SK-N-SH (cell line): Measurements from ENCODE around the gene TSPYL1. TPM values are rescaled to one million over a fixed set of nuclear protein-coding genes. Genes with fewer than 3 reads are reported as not detected.

ENCODE experiments used
- CTCF ChIA-PET: fragments of 300-600, 350-600 bp; formaldehyde crosslinking; extraction: SDS; loops from one replicate; lab custom pipeline; 2021; lab: Yijun Ruan, JAX
- POLR2A ChIA-PET: fragments of 350-600 bp; sonication (Branson Sonifier 250); formaldehyde crosslinking; extraction: SDS; loops from one replicate; lab custom pipeline; 2020; ENCODE audit warnings: antibody characterized with exemption, inconsistent platforms; lab: Yijun Ruan, JAX
- DNase-seq: peaks from one replicate; pipeline ENCODE4 v3.0.0; 2012
- H2AFZ ChIP-seq: fragments of 200-600 bp; sonication (generic); 2 replicates; pipeline ENCODE4 v1.8.1; 2016; ENCODE audit warnings: antibody characterized with exemption, mild to moderate bottlenecking, low read depth
- H3F3A ChIP-seq: fragments of 200-600 bp; sonication (generic); replicated peaks from 2 replicates; pipeline ENCODE3; 2016; ENCODE audit warnings: antibody characterized with exemption, mild to moderate bottlenecking; ENCODE audit not compliant: insufficient read depth
- H3K27ac ChIP-seq, 2 experiments: fragments of 200-500 bp in 1 of 2; fragments of 200-600 bp in 1 of 2; sonication (Bioruptor generic) in 1 of 2; sonication (generic), shearing (Covaris generic) in 1 of 2; 2 replicates each; pipeline versions ENCODE4 v1.5.1 to v1.6.1; 2014 to 2016; ENCODE audit warnings: low read depth in 2 of 2, inconsistent platforms in 1 of 2, low read length in 1 of 2, mild to moderate bottlenecking in 1 of 2, mixed read lengths in 1 of 2
- H3K27me3 ChIP-seq: fragments of 200-600 bp; sonication (generic), shearing (Covaris generic); 2 replicates; pipeline ENCODE4 v1.6.1; 2016; ENCODE audit warnings: mixed run types; ENCODE audit not compliant: insufficient read depth
- H3K36me3 ChIP-seq, 2 experiments: fragments of 200-500 bp in 1 of 2; fragments of 200-600 bp in 1 of 2; sonication (Bioruptor generic) in 1 of 2; sonication (generic) in 1 of 2; replicated peaks in 1 of 2; 2 replicates each; pipeline versions ENCODE3 to v1.5.1; 2014 to 2016; ENCODE audit warnings: low read length in 1 of 2, mild to moderate bottlenecking in 1 of 2; ENCODE audit not compliant: insufficient read depth in 2 of 2, control insufficient read depth in 1 of 2
- H3K4me1 ChIP-seq, 2 experiments: fragments of 200-500 bp in 1 of 2; fragments of 200-600 bp in 1 of 2; sonication (Bioruptor generic) in 1 of 2; sonication (generic), shearing (Covaris generic) in 1 of 2; 2 replicates each; pipeline versions ENCODE4 v1.5.1 to v1.6.1; 2014 to 2016; ENCODE audit warnings: low read depth in 1 of 2, low read length in 1 of 2, mixed run types in 1 of 2; ENCODE audit not compliant: insufficient read depth in 2 of 2, control insufficient read depth in 1 of 2
- H3K4me2 ChIP-seq: fragments of 200-600 bp; sonication (generic), shearing (Covaris generic); 2 replicates; pipeline ENCODE4 v1.6.1; 2017; ENCODE audit warnings: mixed run types
- H3K4me3 ChIP-seq, 2 experiments: fragments of 200-500 bp in 1 of 2; fragments of 200-600 bp in 1 of 2; sonication (Bioruptor generic) in 1 of 2; sonication (generic), shearing (Covaris generic) in 1 of 2; 2 replicates each; pipeline versions ENCODE4 v1.5.1 to v1.8.1; 2014 to 2016; ENCODE audit warnings: low read depth in 2 of 2, inconsistent platforms in 1 of 2, low read length in 1 of 2, mild to moderate bottlenecking in 1 of 2, mixed read lengths in 1 of 2, moderate library complexity in 1 of 2
- H3K79me2 ChIP-seq: fragments of 200-600 bp; sonication (generic); 2 replicates; pipeline ENCODE4 v1.8.1; 2017; ENCODE audit warnings: mild to moderate bottlenecking; ENCODE audit not compliant: insufficient read depth
- H3K9ac ChIP-seq: fragments of 200-600 bp; sonication (generic); 2 replicates; pipeline ENCODE4 v1.6.1; 2017; ENCODE audit warnings: mixed run types
- H3K9me2 ChIP-seq: fragments of 200-600 bp; sonication (generic); 2 replicates; pipeline ENCODE4 v1.6.1; 2017; ENCODE audit warnings: mixed run types
- H3K9me3 ChIP-seq: fragments of 200-600 bp; sonication (generic); 2 replicates; pipeline ENCODE4 v1.6.1; 2017; ENCODE audit warnings: mixed run types, mild to moderate bottlenecking, moderate library complexity
- H4K20me1 ChIP-seq: fragments of 200-600 bp; sonication (generic); 2 replicates; pipeline ENCODE4 v1.6.1; 2017; ENCODE audit warnings: mild to moderate bottlenecking, mixed run types; ENCODE audit not compliant: insufficient read depth
- CHD2 ChIP-seq: fragments of 150-350 bp; IDR thresholded peaks from 2 replicates; pipeline ENCODE4 v1.6.1; 2018; ENCODE audit warnings: low read length; ENCODE audit not compliant: partially characterized antibody
- FOXM1 ChIP-seq: IDR thresholded peaks from 2 replicates; pipeline ENCODE4 v1.4.0; 2012; ENCODE audit warnings: low read depth, mild to moderate bottlenecking
- NRF1 ChIP-seq: IDR thresholded peaks from 2 replicates; pipeline ENCODE4 v1.6.1; 2012; ENCODE audit warnings: low read depth, mild to moderate bottlenecking, low read length
- POLR2AphosphoS5 ChIP-seq: IDR thresholded peaks from 2 replicates; pipeline ENCODE4 v1.6.1; 2012; ENCODE audit warnings: low read depth, low read length
- RAD21 ChIP-seq: IDR thresholded peaks from 2 replicates; pipeline ENCODE4 v1.6.1; 2012; ENCODE audit warnings: mild to moderate bottlenecking, low read length
- RCOR1 ChIP-seq: fragments of 150-350 bp; IDR thresholded peaks from 2 replicates; pipeline ENCODE4 v1.6.1; 2017; ENCODE audit warnings: antibody characterized with exemption, low read length
- RXRA ChIP-seq: IDR thresholded peaks from 2 replicates; pipeline ENCODE4 v1.4.0; 2012; ENCODE audit warnings: low read depth, mild to moderate bottlenecking, borderline replicate concordance
- SIN3A ChIP-seq: IDR thresholded peaks from 2 replicates; pipeline ENCODE4 v1.6.1; 2012; ENCODE audit warnings: low read depth, mild to moderate bottlenecking, low read length, moderate library complexity, borderline replicate concordance
- SMC3 ChIP-seq: IDR thresholded peaks from 2 replicates; pipeline ENCODE4 v1.6.1; 2012; ENCODE audit warnings: low read depth, low read length, improper control_type of control experiment
- TAF1 ChIP-seq: IDR thresholded peaks from 2 replicates; pipeline ENCODE4 v1.6.1; 2012; ENCODE audit warnings: low read depth, mild to moderate bottlenecking, low read length, moderate library complexity, borderline replicate concordance
- TEAD4 ChIP-seq: IDR thresholded peaks from 2 replicates; pipeline ENCODE4 v1.4.0; 2012; ENCODE audit warnings: mild to moderate bottlenecking, borderline replicate concordance; ENCODE audit not compliant: insufficient read depth
- WGBS: methylation state at CpG from one replicate; pipeline ENCODE4 v1.1.6; 2017; ENCODE audit warnings: low lambda C conversion rate; 5-methylcytosine and 5-hydroxymethylcytosine counted together
- polyA plus RNA-seq, 3 experiments: library from polyadenylated mRNA; depleted of rRNA; stranded (reverse); fragments of >200 nt; gene quantifications; 2 replicates each; pipeline ENCODE4 v1.2.3, GENCODE V29; 2012
- TF ChIP-seq, protein P1 (sequence below): fragments of 200-600 bp; sonication (generic); IDR thresholded peaks from 2 replicates; pipeline ENCODE4 v1.6.1; 2017; ENCODE audit warnings: antibody characterized with exemption, mild to moderate bottlenecking, moderate library complexity
- TF ChIP-seq, protein P2 (sequence below): IDR thresholded peaks from 2 replicates; pipeline ENCODE4 v1.4.0; 2012; ENCODE audit warnings: low read depth, borderline replicate concordance
- TF ChIP-seq, protein P3 (sequence below): IDR thresholded peaks from 2 replicates; pipeline ENCODE4 v1.4.0; 2012; ENCODE audit warnings: low read depth, borderline replicate concordance
- TF ChIP-seq, protein P4 (sequence below): IDR thresholded peaks from 2 replicates; pipeline ENCODE4; 2012
- TF ChIP-seq, protein P5 (sequence below): fragments of 150-350 bp; IDR thresholded peaks from 2 replicates; pipeline ENCODE4 v1.6.1; 2017; ENCODE audit warnings: antibody characterized with exemption, low read length, low read depth, borderline replicate concordance

The TSPYL1 gene
- polyA plus RNA-seq, 1 of the 3 experiments (the other 2 are of a cell fraction), result 27.9 TPM

DNA sequence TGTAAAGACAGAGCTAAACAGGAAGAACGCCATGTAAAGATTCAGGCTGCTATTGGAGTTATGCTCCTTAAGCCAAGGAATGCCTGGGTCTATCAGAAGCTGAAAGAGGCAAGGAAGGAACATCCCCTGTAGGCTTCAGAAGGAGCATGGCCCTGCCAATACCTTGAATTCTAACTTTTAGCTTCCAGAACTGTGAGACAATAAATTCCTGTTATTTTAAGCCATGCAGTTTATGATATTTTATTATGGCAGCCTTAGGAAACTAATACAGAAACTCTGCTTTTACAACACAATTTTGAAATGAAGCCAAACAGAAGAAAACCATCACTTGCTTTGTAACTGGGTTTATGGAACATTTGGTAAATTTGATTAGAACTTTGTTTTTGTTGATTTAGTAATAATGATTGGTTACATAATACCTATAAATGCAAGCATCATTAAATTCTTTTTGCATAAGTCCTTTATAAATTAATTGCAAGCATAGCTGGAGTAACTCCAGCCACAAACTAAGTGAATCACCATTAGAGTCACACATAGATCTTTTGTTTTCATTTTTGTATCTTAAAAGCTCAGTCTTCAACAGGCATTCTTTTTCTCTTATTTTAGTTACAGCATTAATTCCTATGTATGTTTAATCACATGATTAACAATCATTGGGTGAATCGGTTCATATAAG, 33.5 kb upstream of the TSPYL1 start (continued):
- TF ChIP-seq, protein P1, sequence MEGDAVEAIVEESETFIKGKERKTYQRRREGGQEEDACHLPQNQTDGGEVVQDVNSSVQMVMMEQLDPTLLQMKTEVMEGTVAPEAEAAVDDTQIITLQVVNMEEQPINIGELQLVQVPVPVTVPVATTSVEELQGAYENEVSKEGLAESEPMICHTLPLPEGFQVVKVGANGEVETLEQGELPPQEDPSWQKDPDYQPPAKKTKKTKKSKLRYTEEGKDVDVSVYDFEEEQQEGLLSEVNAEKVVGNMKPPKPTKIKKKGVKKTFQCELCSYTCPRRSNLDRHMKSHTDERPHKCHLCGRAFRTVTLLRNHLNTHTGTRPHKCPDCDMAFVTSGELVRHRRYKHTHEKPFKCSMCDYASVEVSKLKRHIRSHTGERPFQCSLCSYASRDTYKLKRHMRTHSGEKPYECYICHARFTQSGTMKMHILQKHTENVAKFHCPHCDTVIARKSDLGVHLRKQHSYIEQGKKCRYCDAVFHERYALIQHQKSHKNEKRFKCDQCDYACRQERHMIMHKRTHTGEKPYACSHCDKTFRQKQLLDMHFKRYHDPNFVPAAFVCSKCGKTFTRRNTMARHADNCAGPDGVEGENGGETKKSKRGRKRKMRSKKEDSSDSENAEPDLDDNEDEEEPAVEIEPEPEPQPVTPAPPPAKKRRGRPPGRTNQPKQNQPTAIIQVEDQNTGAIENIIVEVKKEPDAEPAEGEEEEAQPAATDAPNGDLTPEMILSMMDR, result no peak
- TF ChIP-seq, protein P2, sequence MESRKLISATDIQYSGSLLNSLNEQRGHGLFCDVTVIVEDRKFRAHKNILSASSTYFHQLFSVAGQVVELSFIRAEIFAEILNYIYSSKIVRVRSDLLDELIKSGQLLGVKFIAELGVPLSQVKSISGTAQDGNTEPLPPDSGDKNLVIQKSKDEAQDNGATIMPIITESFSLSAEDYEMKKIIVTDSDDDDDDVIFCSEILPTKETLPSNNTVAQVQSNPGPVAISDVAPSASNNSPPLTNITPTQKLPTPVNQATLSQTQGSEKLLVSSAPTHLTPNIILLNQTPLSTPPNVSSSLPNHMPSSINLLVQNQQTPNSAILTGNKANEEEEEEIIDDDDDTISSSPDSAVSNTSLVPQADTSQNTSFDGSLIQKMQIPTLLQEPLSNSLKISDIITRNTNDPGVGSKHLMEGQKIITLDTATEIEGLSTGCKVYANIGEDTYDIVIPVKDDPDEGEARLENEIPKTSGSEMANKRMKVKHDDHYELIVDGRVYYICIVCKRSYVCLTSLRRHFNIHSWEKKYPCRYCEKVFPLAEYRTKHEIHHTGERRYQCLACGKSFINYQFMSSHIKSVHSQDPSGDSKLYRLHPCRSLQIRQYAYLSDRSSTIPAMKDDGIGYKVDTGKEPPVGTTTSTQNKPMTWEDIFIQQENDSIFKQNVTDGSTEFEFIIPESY, result no peak
- TF ChIP-seq, protein P3, sequence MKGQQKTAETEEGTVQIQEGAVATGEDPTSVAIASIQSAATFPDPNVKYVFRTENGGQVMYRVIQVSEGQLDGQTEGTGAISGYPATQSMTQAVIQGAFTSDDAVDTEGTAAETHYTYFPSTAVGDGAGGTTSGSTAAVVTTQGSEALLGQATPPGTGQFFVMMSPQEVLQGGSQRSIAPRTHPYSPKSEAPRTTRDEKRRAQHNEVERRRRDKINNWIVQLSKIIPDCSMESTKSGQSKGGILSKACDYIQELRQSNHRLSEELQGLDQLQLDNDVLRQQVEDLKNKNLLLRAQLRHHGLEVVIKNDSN, result no peak
- TF ChIP-seq RXRA, result no peak
- no peak for TF ChIP-seq RAD21

DNA sequence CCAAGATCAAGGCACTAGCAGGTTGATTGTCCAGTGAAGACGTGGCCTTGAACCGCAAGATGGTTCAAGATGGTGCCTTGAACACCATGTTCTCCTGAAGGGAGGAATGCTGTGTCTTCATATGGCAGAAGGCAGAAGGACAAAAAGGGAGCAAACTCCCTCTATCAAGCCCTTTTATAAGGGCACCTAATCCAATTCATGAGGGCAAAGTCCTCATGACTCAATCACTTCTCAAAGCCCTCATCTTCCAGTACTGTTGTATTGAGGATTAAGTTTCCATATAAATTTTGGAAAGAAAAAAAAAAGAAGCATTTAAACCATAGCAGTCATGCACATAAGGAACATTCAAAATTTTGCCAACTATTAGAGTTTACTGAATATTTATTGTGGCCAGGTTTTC, 29.9 kb upstream of the TSPYL1 start:
- ChIA-PET POLR2A (no interaction called here), CTCF (no interaction called here)
- no peaks in the 10 kb centered on the region for H4K20me1 ChIP-seq
- no peak overlapping the region for H3K4me2 ChIP-seq
- no peaks in the 10 kb centered on the region for H3K36me3 ChIP-seq
- no peak overlapping the region for H2AFZ ChIP-seq
- H3K9me2 ChIP-seq, result no peaks in the 10 kb centered on the region
- H3F3A ChIP-seq, result no peaks in the 10 kb centered on the region
- no peak overlapping the region for H3K4me3 ChIP-seq
- H3K9ac ChIP-seq, result no peak overlapping the region
- peaks cover 0 to 12% of the 10 kb centered on the region in 2 experiments; a peak in 1 of 4 replicates for H3K4me1 ChIP-seq
- no peaks in the 10 kb centered on the region for H3K9me3 ChIP-seq
- 50% methylated on average over 2 of the region's 2 CpGs for WGBS
- DNase-seq, result no peak
- H3K27me3 ChIP-seq, result no peaks in the 10 kb centered on the region
- no peak for TF ChIP-seq RXRA
- no peak for TF ChIP-seq SMC3
- no peak for TF ChIP-seq RCOR1
- no peaks in the 10 kb centered on the region for H3K79me2 ChIP-seq
- H3K27ac ChIP-seq, result no peak overlapping the region

DNA sequence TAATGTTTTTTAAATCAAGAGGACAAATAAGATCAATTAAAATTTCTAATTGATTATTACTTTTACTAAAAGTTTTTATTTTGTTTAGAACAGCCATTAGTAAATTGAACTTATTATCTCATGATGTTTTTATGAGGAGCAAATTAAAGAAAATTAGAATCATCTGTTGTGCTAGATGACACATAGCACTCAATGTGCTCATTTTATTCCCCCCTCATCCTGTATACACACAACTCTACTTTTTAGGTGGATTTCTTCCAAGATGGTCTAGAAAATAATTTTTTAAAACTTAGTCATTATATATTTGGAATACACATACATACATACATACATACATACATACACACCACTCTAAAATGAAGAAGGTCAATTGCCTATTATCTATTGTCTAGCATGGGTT, 29.3 kb upstream of the TSPYL1 start:
- no peak for DNase-seq
- no peak overlapping the region for H3K4me3 ChIP-seq
- peaks cover 0 to 10% of the 10 kb centered on the region in 2 experiments; a peak in 1 of 4 replicates for H3K4me1 ChIP-seq
- CTCF ChIA-PET, result no interaction called here
- no peaks in the 10 kb centered on the region for H4K20me1 ChIP-seq
- H3K27ac ChIP-seq, result no peak overlapping the region
- no peak overlapping the region for H2AFZ ChIP-seq
- no peak overlapping the region for H3K4me2 ChIP-seq
- no peaks in the 10 kb centered on the region for H3K36me3 ChIP-seq
- no peaks in the 10 kb centered on the region for H3K79me2 ChIP-seq
- H3K27me3 ChIP-seq, result no peaks in the 10 kb centered on the region
- POLR2A ChIA-PET, result no interaction called here
- no peaks in the 10 kb centered on the region for H3K9me2 ChIP-seq
- no peak overlapping the region for H3K9ac ChIP-seq
- no peaks in the 10 kb centered on the region for H3K9me3 ChIP-seq
- H3F3A ChIP-seq, result no peaks in the 10 kb centered on the region
- TF ChIP-seq, protein P1, result no peak
- TF ChIP-seq RCOR1 (no peak), FOXM1 (no peak), NRF1 (no peak), CHD2 (no peak), TAF1 (no peak), POLR2AphosphoS5 (no peak), TEAD4 (no peak), SIN3A (no peak)
- TF ChIP-seq, protein P4, sequence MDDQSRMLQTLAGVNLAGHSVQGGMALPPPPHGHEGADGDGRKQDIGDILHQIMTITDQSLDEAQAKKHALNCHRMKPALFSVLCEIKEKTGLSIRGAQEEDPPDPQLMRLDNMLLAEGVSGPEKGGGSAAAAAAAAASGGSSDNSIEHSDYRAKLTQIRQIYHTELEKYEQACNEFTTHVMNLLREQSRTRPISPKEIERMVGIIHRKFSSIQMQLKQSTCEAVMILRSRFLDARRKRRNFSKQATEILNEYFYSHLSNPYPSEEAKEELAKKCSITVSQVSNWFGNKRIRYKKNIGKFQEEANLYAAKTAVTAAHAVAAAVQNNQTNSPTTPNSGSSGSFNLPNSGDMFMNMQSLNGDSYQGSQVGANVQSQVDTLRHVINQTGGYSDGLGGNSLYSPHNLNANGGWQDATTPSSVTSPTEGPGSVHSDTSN, result no peak
- TF ChIP-seq, protein P5, sequence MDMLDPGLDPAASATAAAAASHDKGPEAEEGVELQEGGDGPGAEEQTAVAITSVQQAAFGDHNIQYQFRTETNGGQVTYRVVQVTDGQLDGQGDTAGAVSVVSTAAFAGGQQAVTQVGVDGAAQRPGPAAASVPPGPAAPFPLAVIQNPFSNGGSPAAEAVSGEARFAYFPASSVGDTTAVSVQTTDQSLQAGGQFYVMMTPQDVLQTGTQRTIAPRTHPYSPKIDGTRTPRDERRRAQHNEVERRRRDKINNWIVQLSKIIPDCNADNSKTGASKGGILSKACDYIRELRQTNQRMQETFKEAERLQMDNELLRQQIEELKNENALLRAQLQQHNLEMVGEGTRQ, result no peak
